Astrocyte (in vitro differentiated cells and primary cell): ENCODE results near the gene OVOL3. TPM values are rescaled to one million over a fixed set of nuclear protein-coding genes. Genes with fewer than 3 reads are reported as not detected.

ENCODE experiments used
- DNase-seq: peaks from one replicate; pipeline ENCODE4 v3.0.0-alpha.2; 2010; ENCODE audit warnings: low read depth
- FAIRE-seq: peaks from 2 replicates; lab custom pipeline; 2011; peaks lifted over from hg19 to GRCh38; lab: Jason Lieb, UNC
- H2AFZ ChIP-seq: 2 replicates; pipeline ENCODE4 v1.6.0; 2012; ENCODE audit warnings: low read depth, low read length, inconsistent platforms
- H3K27ac ChIP-seq: 2 replicates; pipeline ENCODE4 v1.5.1; 2011; ENCODE audit warnings: low read depth, low read length, inconsistent platforms
- H3K27me3 ChIP-seq: 2 replicates; pipeline ENCODE4 v1.6.0; 2011; ENCODE audit warnings: low read length, inconsistent platforms; ENCODE audit not compliant: insufficient read depth
- H3K36me3 ChIP-seq: 2 replicates; pipeline ENCODE4 v1.5.1; 2011; ENCODE audit warnings: low read length, inconsistent platforms; ENCODE audit not compliant: insufficient read depth
- H3K4me1 ChIP-seq: 2 replicates; pipeline ENCODE4 v1.5.1; 2011; ENCODE audit warnings: low read length, inconsistent platforms; ENCODE audit not compliant: insufficient read depth
- H3K4me2 ChIP-seq: 2 replicates; pipeline ENCODE4 v1.6.0; 2012; ENCODE audit warnings: low read length, inconsistent platforms
- H3K4me3 ChIP-seq: 2 replicates; pipeline ENCODE4 v1.5.1; 2011; ENCODE audit warnings: low read depth, mild to moderate bottlenecking, low read length, inconsistent platforms; ENCODE audit not compliant: insufficient read depth
- H3K79me2 ChIP-seq: 2 replicates; pipeline ENCODE4 v1.6.0; 2012; ENCODE audit warnings: mild to moderate bottlenecking, low read length, inconsistent platforms; ENCODE audit not compliant: insufficient read depth
- H3K9ac ChIP-seq: 2 replicates; pipeline ENCODE4 v1.6.0; 2012; ENCODE audit warnings: mild to moderate bottlenecking, low read length, inconsistent platforms
- H3K9me3 ChIP-seq: 2 replicates; pipeline ENCODE4 v1.5.1; 2012; ENCODE audit warnings: low read depth, mild to moderate bottlenecking, low read length, inconsistent platforms; ENCODE audit not compliant: insufficient read depth
- H4K20me1 ChIP-seq: 2 replicates; pipeline ENCODE4 v1.6.0; 2012; ENCODE audit warnings: low read length, inconsistent platforms; ENCODE audit not compliant: insufficient read depth
- H3K27ac Mint-ChIP-seq: one replicate; pipeline ENCODE4 v1.8.0; 2021; ENCODE audit warnings: mild to moderate bottlenecking, mixed read lengths; ENCODE audit not compliant: unreplicated experiment
- H3K27me3 Mint-ChIP-seq: one replicate; pipeline ENCODE4 v1.8.0; 2021; ENCODE audit warnings: low read depth, mixed read lengths; ENCODE audit not compliant: unreplicated experiment
- H3K36me3 Mint-ChIP-seq: one replicate; pipeline ENCODE4 v1.8.0; 2021; ENCODE audit warnings: low read depth, mixed read lengths; ENCODE audit not compliant: unreplicated experiment
- H3K4me1 Mint-ChIP-seq: one replicate; pipeline ENCODE4 v1.8.0; 2021; ENCODE audit warnings: low read depth, mixed read lengths; ENCODE audit not compliant: unreplicated experiment
- H3K4me3 Mint-ChIP-seq: one replicate; pipeline ENCODE4 v1.8.0; 2021; ENCODE audit warnings: mild to moderate bottlenecking, moderate library complexity, mixed read lengths; ENCODE audit not compliant: unreplicated experiment
- H3K9me3 Mint-ChIP-seq: one replicate; pipeline ENCODE4 v1.8.0; 2021; ENCODE audit warnings: mild to moderate bottlenecking, mixed read lengths; ENCODE audit not compliant: unreplicated experiment
- CTCF ChIP-seq: IDR thresholded peaks from 2 replicates; pipeline ENCODE4 v1.5.1; 2011; ENCODE audit warnings: low read depth, mild to moderate bottlenecking, inconsistent platforms, low read length, moderate library complexity; ENCODE audit not compliant: insufficient read depth
- EZH2 ChIP-seq: IDR thresholded peaks from 2 replicates; pipeline ENCODE4 v1.6.1; 2012; ENCODE audit warnings: mild to moderate bottlenecking, low read length, inconsistent platforms; ENCODE audit not compliant: insufficient read depth
- total RNA-seq: library from RNA; stranded (reverse); gene quantifications from 2 replicates; pipeline ENCODE4 v1.2.1, GENCODE V29; 2021

Gene OVOL3
- total RNA-seq, 1 donor from 2014 or later = not detected

- Histone ChIP-seq H3K4me2 (no peak overlapping the region), H4K20me1 (no peaks in the 10 kb centered on the region), H3K9me3 (no peaks in the 10 kb centered on the region), H3K9ac (no peak overlapping the region), H3K4me1 (no peaks in the 10 kb centered on the region), H3K4me3 (no peak overlapping the region), H2AFZ (no peak overlapping the region), H3K79me2 (no peaks in the 10 kb centered on the region), H3K27ac (no peak overlapping the region), H3K36me3 (no peaks in the 10 kb centered on the region), H3K27me3 (no peaks in the 10 kb centered on the region)
- Mint-ChIP-seq H3K27me3 (no peaks in the 10 kb centered on the region), H3K4me1 (peaks cover 11% of the 10 kb centered on the region), H3K27ac (peak overlapping the region; percentile 77), H3K9me3 (no peaks in the 10 kb centered on the region), H3K36me3 (peaks cover 15% of the 10 kb centered on the region), H3K4me3 (no peak overlapping the region)
- TF ChIP-seq CTCF = no peak
- no peak for TF ChIP-seq EZH2
- DNase-seq = no peak
- FAIRE-seq = no peak
Observed at GRCh38 chr19:36160821-36161596, 50.1 kb downstream of the OVOL3 start.

Other genes with a start within 250 kb of the OVOL3 start
- gene APLP1, start 242.6 kb upstream of the OVOL3 start, total RNA-seq = 66.0 and 69.4 TPM in 2 replicates
- 7.0 and 8.4 TPM in 2 replicates for gene NFKBID, start 210.6 kb upstream of the OVOL3 start, total RNA-seq
- 1.8 and 2.1 TPM in 2 replicates for gene HCST, start 208.6 kb upstream of the OVOL3 start, total RNA-seq
- not detected in 2 replicates for gene TYROBP, start 202.8 kb upstream of the OVOL3 start, total RNA-seq
- gene LRFN3, start 174.8 kb upstream of the OVOL3 start, total RNA-seq = 15.1 and 15.3 TPM in 2 replicates
- gene SDHAF1, start 116.0 kb upstream of the OVOL3 start, total RNA-seq = 8.8 and 10.9 TPM in 2 replicates
- 0.53 and 1.1 TPM in 2 replicates for gene SYNE4, start 102.3 kb upstream of the OVOL3 start, total RNA-seq
- gene ALKBH6, start 96.9 kb upstream of the OVOL3 start, total RNA-seq = 25.9 and 27.3 TPM in 2 replicates
- 55.4 and 57.4 TPM in 2 replicates for gene CLIP3, start 78.3 kb upstream of the OVOL3 start, total RNA-seq
- 5.0 and 6.0 TPM in 2 replicates for gene THAP8, start 56.9 kb upstream of the OVOL3 start, total RNA-seq
- gene WDR62, start 56.2 kb upstream of the OVOL3 start, total RNA-seq = 1.1 and 2.4 TPM in 2 replicates
- 57.4 and 65.1 TPM in 2 replicates for gene POLR2I, start 3.7 kb downstream of the OVOL3 start, total RNA-seq
- 239 and 244 TPM in 2 replicates for gene TBCB, start 4.3 kb downstream of the OVOL3 start, total RNA-seq
- 665 and 677 TPM in 2 replicates for gene CAPNS1, start 28.9 kb downstream of the OVOL3 start, total RNA-seq
- gene COX7A1, start 41.3 kb downstream of the OVOL3 start, total RNA-seq = 0.64 TPM in 1 of 2 replicates, not detected in the other
- 6.3 and 6.5 TPM in 2 replicates for gene ZNF565, start 103.5 kb downstream of the OVOL3 start, total RNA-seq
- gene ZNF146, start 104.0 kb downstream of the OVOL3 start, total RNA-seq = 80.7 and 82.7 TPM in 2 replicates